GM19043 (cell line): ENCODE results near the gene CDK19.

Experiments
- ATAC-seq: cut with Tn5 transposase; IDR thresholded peaks from one replicate; pipeline ENCODE4 v1.9.1; 2021; ENCODE audit warnings: low read depth; ENCODE audit not compliant: unreplicated experiment

CDK19 gene

GRCh38 chr6:110708295-110708950 is 106.8 kb downstream of the CDK19 start:
- ATAC-seq: no peak

GRCh38 chr6:110705543-110705942 is 109.7 kb downstream of the CDK19 start:
- ATAC-seq: no peak

GRCh38 chr6:110703906-110704594 is 111.2 kb downstream of the CDK19 start:
- no peak for ATAC-seq

GRCh38 chr6:110703010-110703905 is 112.0 kb downstream of the CDK19 start:
- ATAC-seq: no peak

GRCh38 chr6:110699780-110700179 is 115.5 kb downstream of the CDK19 start:
- ATAC-seq: no peak

- ATAC-seq: no peak
Measured at GRCh38 chr6:110693994-110694393, 121.3 kb downstream of the CDK19 start.

GRCh38 chr6:110693296-110693695 is 122.0 kb downstream of the CDK19 start:
- no peak for ATAC-seq

- ATAC-seq: no peak
Measured at GRCh38 chr6:110690916-110691315, 124.4 kb downstream of the CDK19 start.

- no peak for ATAC-seq
Measured at GRCh38 chr6:110690106-110690654, 125.1 kb downstream of the CDK19 start.

- ATAC-seq: no peak
Measured at GRCh38 chr6:110689275-110689935, 125.9 kb downstream of the CDK19 start.

GRCh38 chr6:110688661-110689268 is 126.5 kb downstream of the CDK19 start:
- ATAC-seq: no peak

GRCh38 chr6:110687326-110687725 is 127.9 kb downstream of the CDK19 start:
- no peak for ATAC-seq

GRCh38 chr6:110683241-110683640 is 132.0 kb downstream of the CDK19 start:
- ATAC-seq: no peak

GRCh38 chr6:110682460-110682853 is 132.8 kb downstream of the CDK19 start:
- ATAC-seq: peak; percentile 96

- ATAC-seq: peak; percentile 10
Measured at GRCh38 chr6:110681543-110682459, 133.5 kb downstream of the CDK19 start.

- no peak for ATAC-seq
Measured at GRCh38 chr6:110676396-110676795, 138.9 kb downstream of the CDK19 start.

- ATAC-seq: no peak
Measured at GRCh38 chr6:110674096-110674495, 141.2 kb downstream of the CDK19 start.

- ATAC-seq: no peak
Measured at GRCh38 chr6:110672122-110672521, 143.1 kb downstream of the CDK19 start.

GRCh38 chr6:110671447-110671846 is 143.8 kb downstream of the CDK19 start:
- ATAC-seq: no peak
